ENCODE data around the gene CDC42BPB. TPM values are rescaled to one million over a fixed set of nuclear protein-coding genes. Genes with fewer than 3 reads are reported as not detected.

The CDC42BPB gene
- total RNA-seq, 1 donor from 2014 or later = 1.6 TPM

- no peak overlapping the region for H3K27ac Mint-ChIP-seq
- peaks cover 7% of the 10 kb centered on the region for H3K27me3 Mint-ChIP-seq (ENCODE audit: insufficient read depth)
- intact Hi-C loops (cut with micrococcal nuclease) = loop anchor here (10.0 kb wide), 1 partner anchor 549 kb away; no protein-coding TSS in a partner anchor
- H3K4me3 Mint-ChIP-seq = no peak overlapping the region
- DNase-seq (ENCODE audit: low spot score) = no peak
- no peaks in the 10 kb centered on the region for H3K36me3 Mint-ChIP-seq (ENCODE audit: low read depth)
- H3K9me3 Mint-ChIP-seq = no peaks in the 10 kb centered on the region
- no peaks in the 10 kb centered on the region for H3K4me1 Mint-ChIP-seq (ENCODE audit: low read depth)
Observed at GRCh38 chr14:103073876-103074728, 16.8 kb upstream of the CDC42BPB start.

DNA sequence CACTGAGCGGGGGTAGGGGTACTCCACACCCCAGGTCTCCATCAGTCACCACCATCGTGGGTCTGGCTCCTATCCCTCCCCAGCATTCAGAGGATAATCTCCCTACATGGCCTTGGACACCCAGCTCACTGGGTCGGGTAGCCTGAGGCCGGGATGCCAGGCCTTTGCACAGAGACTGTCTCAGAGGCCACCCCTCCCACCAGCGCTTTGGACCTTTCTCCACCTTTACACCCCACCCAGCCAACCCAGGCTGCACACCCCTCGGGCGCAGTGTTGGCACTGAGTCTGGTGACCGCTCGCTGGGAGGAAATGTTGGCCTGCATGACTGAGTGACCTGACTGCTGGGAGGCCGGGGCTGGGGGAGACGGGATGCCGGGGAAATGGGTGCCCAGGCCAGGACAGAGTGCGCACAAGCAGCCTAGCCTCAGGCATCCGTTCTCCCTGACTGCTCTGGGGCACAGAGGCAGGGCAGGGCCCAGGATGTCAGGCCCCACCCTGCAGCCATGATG is 16.1 kb upstream of the CDC42BPB start:
- Mint-ChIP-seq H3K27me3 (ENCODE audit: insufficient read depth) (peaks cover 7% of the 10 kb centered on the region), H3K9me3 (no peaks in the 10 kb centered on the region), H3K36me3 (ENCODE audit: low read depth) (no peaks in the 10 kb centered on the region), H3K4me1 (ENCODE audit: low read depth) (no peaks in the 10 kb centered on the region), H3K4me3 (no peak overlapping the region), H3K27ac (no peak overlapping the region)
- intact Hi-C loops (cut with micrococcal nuclease) = loop anchor here (10.0 kb wide), 1 partner anchor 549 kb away; no protein-coding TSS in a partner anchor
- no peak for DNase-seq (ENCODE audit: low spot score)

- Mint-ChIP-seq H3K36me3 (ENCODE audit: low read depth) (no peaks in the 10 kb centered on the region), H3K4me1 (ENCODE audit: low read depth) (no peaks in the 10 kb centered on the region), H3K27ac (no peak overlapping the region), H3K4me3 (no peak overlapping the region), H3K9me3 (no peaks in the 10 kb centered on the region), H3K27me3 (ENCODE audit: insufficient read depth) (peaks cover 7% of the 10 kb centered on the region)
- DNase-seq (ENCODE audit: low spot score) = no peak
- intact Hi-C loops (cut with micrococcal nuclease) = loop anchor here (10.0 kb wide), 1 partner anchor 548 kb away; no protein-coding TSS in a partner anchor
Observed at GRCh38 chr14:103072595-103073366, 15.4 kb upstream of the CDC42BPB start.

GRCh38 chr14:103071544-103072251 is 14.3 kb upstream of the CDC42BPB start:
- Mint-ChIP-seq H3K36me3 (ENCODE audit: low read depth) (no peaks in the 10 kb centered on the region), H3K4me3 (no peak overlapping the region), H3K27me3 (ENCODE audit: insufficient read depth) (peaks cover 7% of the 10 kb centered on the region), H3K27ac (no peak overlapping the region), H3K4me1 (ENCODE audit: low read depth) (no peaks in the 10 kb centered on the region), H3K9me3 (no peaks in the 10 kb centered on the region)
- intact Hi-C loops (cut with micrococcal nuclease) = loop anchor here (10.0 kb wide), 1 partner anchor 547 kb away; no protein-coding TSS in a partner anchor
- DNase-seq (ENCODE audit: low spot score) = no peak

DNA sequence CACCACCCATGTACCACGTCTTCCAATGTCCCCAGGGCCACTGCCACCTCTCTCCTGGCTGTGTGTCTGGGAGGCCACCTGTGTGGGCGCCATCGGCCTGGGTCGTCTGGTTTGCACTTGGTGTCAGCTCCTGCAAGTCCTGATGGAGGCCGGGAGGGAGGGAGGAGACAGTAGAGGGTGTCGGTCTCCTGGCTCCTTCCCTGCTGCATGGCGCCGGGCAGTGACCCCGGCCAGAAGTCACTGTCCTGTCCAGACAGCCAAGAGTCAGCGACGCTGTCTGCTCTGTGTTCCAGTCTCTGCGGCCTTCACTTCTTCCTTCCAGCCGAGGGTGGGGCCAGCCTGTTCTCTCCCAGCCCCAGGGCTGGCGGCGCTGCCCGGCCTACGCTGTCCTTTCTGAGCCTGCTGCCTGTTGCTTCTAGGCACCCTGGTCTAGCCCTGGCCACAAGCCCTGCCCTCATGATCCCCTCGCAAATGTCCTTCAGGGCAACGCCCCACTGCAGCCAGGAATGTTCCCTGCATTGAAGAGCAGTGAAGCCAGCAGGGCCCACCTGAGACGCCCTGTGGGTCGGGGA is 13.7 kb upstream of the CDC42BPB start:
- DNase-seq (ENCODE audit: low spot score) = no peak
- no peak overlapping the region for H3K27ac Mint-ChIP-seq
- H3K4me3 Mint-ChIP-seq = no peak overlapping the region
- intact Hi-C loops (cut with micrococcal nuclease) = loop anchor here (10.0 kb wide), 1 partner anchor 546 kb away; no protein-coding TSS in a partner anchor
- no peaks in the 10 kb centered on the region for H3K4me1 Mint-ChIP-seq (ENCODE audit: low read depth)
- H3K27me3 Mint-ChIP-seq (ENCODE audit: insufficient read depth) = peaks cover 3% of the 10 kb centered on the region
- H3K36me3 Mint-ChIP-seq (ENCODE audit: low read depth) = no peaks in the 10 kb centered on the region
- no peaks in the 10 kb centered on the region for H3K9me3 Mint-ChIP-seq

- Mint-ChIP-seq H3K36me3 (ENCODE audit: low read depth) (no peaks in the 10 kb centered on the region), H3K9me3 (no peaks in the 10 kb centered on the region), H3K4me3 (no peak overlapping the region), H3K4me1 (ENCODE audit: low read depth) (no peaks in the 10 kb centered on the region), H3K27ac (no peak overlapping the region), H3K27me3 (ENCODE audit: insufficient read depth) (peaks cover 3% of the 10 kb centered on the region)
- DNase-seq (ENCODE audit: low spot score) = no peak
- intact Hi-C loops (cut with micrococcal nuclease) = loop anchor here (10.0 kb wide), 1 partner anchor 546 kb away; no protein-coding TSS in a partner anchor
Observed at GRCh38 chr14:103070263-103070885, 13.0 kb upstream of the CDC42BPB start.

DNA sequence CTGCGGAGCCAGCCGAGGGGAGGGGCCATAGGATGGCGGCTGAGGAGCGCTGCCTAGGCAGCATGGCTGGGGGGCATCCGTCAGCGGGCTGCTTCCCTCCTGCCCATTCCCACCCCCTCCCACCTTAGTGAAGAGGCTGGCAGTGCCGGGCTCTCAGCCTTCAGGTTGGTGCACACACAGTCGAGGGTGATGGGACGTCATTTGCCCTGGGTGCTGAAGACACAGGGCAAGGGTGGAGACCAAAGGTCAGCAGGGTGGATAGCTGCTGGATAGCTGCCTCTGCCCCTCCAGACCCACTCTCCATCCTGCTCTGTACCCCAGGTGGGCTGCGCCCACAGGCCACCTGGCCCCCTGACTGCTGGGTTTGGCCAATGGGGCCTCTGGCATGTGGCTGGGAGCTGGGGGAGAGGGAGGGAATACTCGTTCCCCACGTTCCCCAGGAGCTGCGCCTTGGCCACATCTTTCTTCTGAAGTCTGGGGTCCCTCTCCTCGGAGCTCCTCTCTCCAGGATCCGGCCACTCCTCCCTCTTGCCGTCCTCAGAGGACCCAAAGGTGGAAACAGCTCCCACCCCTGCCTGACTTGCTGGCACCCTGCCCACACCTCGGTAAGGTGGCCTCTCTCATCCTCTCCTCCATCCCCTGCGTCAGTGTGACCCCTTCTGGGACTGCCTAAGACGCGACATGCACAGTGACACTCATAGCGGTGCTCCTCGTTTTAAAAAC is 11.2 kb upstream of the CDC42BPB start:
- no peak overlapping the region for H3K27ac Mint-ChIP-seq
- H3K36me3 Mint-ChIP-seq (ENCODE audit: low read depth) = no peaks in the 10 kb centered on the region
- H3K4me1 Mint-ChIP-seq (ENCODE audit: low read depth) = no peaks in the 10 kb centered on the region
- peaks cover 14% of the 10 kb centered on the region for H3K27me3 Mint-ChIP-seq (ENCODE audit: insufficient read depth)
- H3K9me3 Mint-ChIP-seq = no peaks in the 10 kb centered on the region
- no peak overlapping the region for H3K4me3 Mint-ChIP-seq
- DNase-seq (ENCODE audit: low spot score) = no peak
- intact Hi-C loops (cut with micrococcal nuclease) = no loop called here

DNA sequence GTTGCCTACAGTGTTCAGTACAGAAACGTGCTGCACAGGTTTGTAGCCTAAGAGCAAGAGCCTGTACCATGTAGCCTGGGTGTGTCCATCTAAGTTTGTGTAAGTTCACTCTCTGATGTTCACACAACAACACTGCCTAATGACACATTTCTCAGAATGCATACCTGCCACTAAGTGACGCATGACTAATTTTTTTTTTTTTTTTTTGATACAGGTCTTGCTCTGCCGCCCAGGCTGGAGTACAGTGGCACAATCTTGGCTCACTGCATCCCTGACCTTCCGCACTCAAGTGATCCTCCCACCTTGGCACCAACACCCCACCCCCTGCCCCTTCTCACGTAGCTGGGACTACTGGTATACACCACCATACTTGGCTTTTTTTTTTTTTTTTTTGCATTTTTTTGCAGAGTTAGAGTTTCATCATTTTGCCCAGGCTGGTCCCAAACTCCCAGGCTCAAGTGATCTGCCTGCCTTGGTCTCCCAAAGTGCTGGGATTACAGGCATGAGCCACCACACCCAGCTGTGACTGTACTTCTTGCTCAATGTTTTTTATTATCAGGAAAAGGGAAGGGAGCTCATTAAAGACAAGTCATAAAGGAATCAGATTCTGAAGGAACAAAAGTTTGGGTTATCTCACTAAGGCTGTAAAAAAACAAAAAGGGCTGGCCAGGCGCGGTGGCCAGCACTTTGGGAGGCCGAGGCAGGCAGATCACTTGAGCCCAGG is 10.0 kb upstream of the CDC42BPB start:
- intact Hi-C loops (cut with micrococcal nuclease) = no loop called here
- Mint-ChIP-seq H3K27ac (no peak overlapping the region), H3K27me3 (ENCODE audit: insufficient read depth) (peaks cover 17% of the 10 kb centered on the region), H3K4me1 (ENCODE audit: low read depth) (no peaks in the 10 kb centered on the region), H3K9me3 (no peaks in the 10 kb centered on the region), H3K4me3 (no peak overlapping the region), H3K36me3 (ENCODE audit: low read depth) (no peaks in the 10 kb centered on the region)
- no peak for DNase-seq (ENCODE audit: low spot score)

GRCh38 chr14:103066399-103066798 is 9.1 kb upstream of the CDC42BPB start:
- no peak overlapping the region for H3K4me3 Mint-ChIP-seq
- intact Hi-C loops (cut with micrococcal nuclease) = no loop called here
- H3K36me3 Mint-ChIP-seq (ENCODE audit: low read depth) = no peaks in the 10 kb centered on the region
- H3K27me3 Mint-ChIP-seq (ENCODE audit: insufficient read depth) = peaks cover 23% of the 10 kb centered on the region
- no peaks in the 10 kb centered on the region for H3K9me3 Mint-ChIP-seq
- no peak for DNase-seq (ENCODE audit: low spot score)
- no peaks in the 10 kb centered on the region for H3K4me1 Mint-ChIP-seq (ENCODE audit: low read depth)
- no peak overlapping the region for H3K27ac Mint-ChIP-seq

- intact Hi-C loops (cut with micrococcal nuclease) = no loop called here
- H3K27me3 Mint-ChIP-seq (ENCODE audit: insufficient read depth) = peaks cover 23% of the 10 kb centered on the region
- H3K4me1 Mint-ChIP-seq (ENCODE audit: low read depth) = no peaks in the 10 kb centered on the region
- no peak overlapping the region for H3K4me3 Mint-ChIP-seq
- H3K9me3 Mint-ChIP-seq = no peaks in the 10 kb centered on the region
- H3K27ac Mint-ChIP-seq = no peak overlapping the region
- DNase-seq (ENCODE audit: low spot score) = no peak
- H3K36me3 Mint-ChIP-seq (ENCODE audit: low read depth) = no peaks in the 10 kb centered on the region
Observed at GRCh38 chr14:103065861-103066260, 8.5 kb upstream of the CDC42BPB start.

GRCh38 chr14:103064978-103065377 is 7.6 kb upstream of the CDC42BPB start:
- Mint-ChIP-seq H3K27me3 (ENCODE audit: insufficient read depth) (peaks cover 30% of the 10 kb centered on the region), H3K4me3 (no peak overlapping the region), H3K27ac (no peak overlapping the region), H3K4me1 (ENCODE audit: low read depth) (no peaks in the 10 kb centered on the region), H3K9me3 (no peaks in the 10 kb centered on the region), H3K36me3 (ENCODE audit: low read depth) (no peaks in the 10 kb centered on the region)
- DNase-seq (ENCODE audit: low spot score) = no peak
- intact Hi-C loops (cut with micrococcal nuclease) = no loop called here
